ENCODE data around the gene ZDHHC4.

Gene ZDHHC4

GRCh38 chr7:6551016-6551511 is 26.2 kb upstream of the ZDHHC4 start, which contains the start of gene GRID2IP:
Gene GRID2IP (minus strand): TSS chr7:6551461. CDS start chr7:6551436, 25 bp downstream.
- no peak for DNase-seq (ENCODE audit: low read depth)
- H3K4me3 ChIP-seq (ENCODE audit: low read depth, low read length) = no peak within 1 kb of the TSS
- no peak for TF ChIP-seq CTCF (conservative IDR thresholded peaks at IDR 0.05; ENCODE audit: low read depth, low read length)

GRCh38 chr7:6553448-6554044 is 23.7 kb upstream of the ZDHHC4 start:
- no peak for DNase-seq (ENCODE audit: low read depth)
- H3K4me3 ChIP-seq (ENCODE audit: low read depth, low read length) = no peak overlapping the region
- peak; percentile 14 for TF ChIP-seq CTCF (conservative IDR thresholded peaks at IDR 0.05; ENCODE audit: low read depth, low read length)

GRCh38 chr7:6554848-6555247 is 22.4 kb upstream of the ZDHHC4 start:
- DNase-seq (ENCODE audit: low read depth) = no peak
- H3K4me3 ChIP-seq (ENCODE audit: low read depth, low read length) = no peak overlapping the region
- TF ChIP-seq CTCF (conservative IDR thresholded peaks at IDR 0.05; ENCODE audit: low read depth, low read length) = no peak

GRCh38 chr7:6556196-6556595 is 21.1 kb upstream of the ZDHHC4 start:
- TF ChIP-seq CTCF (conservative IDR thresholded peaks at IDR 0.05; ENCODE audit: low read depth, low read length) = peak; percentile 9
- no peak overlapping the region for H3K4me3 ChIP-seq (ENCODE audit: low read depth, low read length)
- DNase-seq (ENCODE audit: low read depth) = no peak

- DNase-seq (ENCODE audit: low read depth) = peak; percentile 55
- TF ChIP-seq CTCF (conservative IDR thresholded peaks at IDR 0.05; ENCODE audit: low read depth, low read length) = peak; percentile 59
- no peak overlapping the region for H3K4me3 ChIP-seq (ENCODE audit: low read depth, low read length)
Measured at GRCh38 chr7:6558837-6559236, 18.4 kb upstream of the ZDHHC4 start.

- no peak for TF ChIP-seq CTCF (conservative IDR thresholded peaks at IDR 0.05; ENCODE audit: low read depth, low read length)
Measured at GRCh38 chr7:6559896-6560295, 17.4 kb upstream of the ZDHHC4 start.

GRCh38 chr7:6562106-6562505 is 15.1 kb upstream of the ZDHHC4 start:
- DNase-seq (ENCODE audit: low read depth) = no peak
- no peak for TF ChIP-seq CTCF (conservative IDR thresholded peaks at IDR 0.05; ENCODE audit: low read depth, low read length)

More at GRCh38 chr7:6559896-6560295, 17.4 kb upstream of the ZDHHC4 start:
- DNase-seq (ENCODE audit: low read depth) = no peak
- no peak overlapping the region for H3K4me3 ChIP-seq (ENCODE audit: low read depth, low read length)

More at GRCh38 chr7:6562106-6562505, 15.1 kb upstream of the ZDHHC4 start:
- H3K4me3 ChIP-seq (ENCODE audit: low read depth, low read length) = no peak overlapping the region

Data from choroid plexus epithelial cell (primary cell).